SK-N-MC (cell line): ENCODE data around the gene BTNL3.

Experiments
- EZH2 ChIP-seq: fragments of 200-600 bp; sonication (generic); IDR thresholded peaks from one replicate; pipeline ENCODE4 v1.6.1; 2017; ENCODE audit warnings: antibody characterized with exemption
- POLR2AphosphoS5 ChIP-seq: IDR thresholded peaks from 2 replicates; pipeline ENCODE4 v1.6.1; 2012; ENCODE audit warnings: mild to moderate bottlenecking, low read depth, low read length, borderline replicate concordance

- no peak for TF ChIP-seq EZH2
- no peak for TF ChIP-seq POLR2AphosphoS5
Observed at GRCh38 chr5:181037365-181037861, 48.8 kb downstream of the BTNL3 start.
